ENCODE measurements around the gene FOSL2. TPM values are rescaled to one million over a fixed set of nuclear protein-coding genes. Genes with fewer than 3 reads are reported as not detected.
"Not testable (repeated sequence)": the region's sequence is repeated elsewhere in the genome, so short reads cannot be mapped to it uniquely, and the experiment has no call there.

The FOSL2 gene
- total RNA-seq, 1 donor from 2014 or later, result 156 TPM

- no peaks in the 10 kb centered on the region for H3K9me3 Mint-ChIP-seq
- no peak for DNase-seq (ENCODE audit: low spot score)
- no peak overlapping the region for H3K4me3 Mint-ChIP-seq (ENCODE audit: low read depth)
- peaks cover 23% of the 10 kb centered on the region for H3K27me3 Mint-ChIP-seq (ENCODE audit: low read depth)
- no peaks in the 10 kb centered on the region for H3K36me3 Mint-ChIP-seq (ENCODE audit: low read depth)
- peaks cover 34% of the 10 kb centered on the region for H3K4me1 Mint-ChIP-seq (ENCODE audit: low read depth)
- no peak overlapping the region for H3K27ac Mint-ChIP-seq
- intact Hi-C loops (cut with micrococcal nuclease), result no loop called here
Measured at GRCh38 chr2:28370354-28370753, 22.3 kb upstream of the FOSL2 start.

GRCh38 chr2:28371728-28372127, 20.9 kb upstream of the FOSL2 start:
- Mint-ChIP-seq H3K4me1 (ENCODE audit: low read depth) (peaks cover 20% of the 10 kb centered on the region), H3K27me3 (ENCODE audit: low read depth) (peaks cover 23% of the 10 kb centered on the region)
- intact Hi-C loops (cut with micrococcal nuclease); H3K4me3 Mint-ChIP-seq (ENCODE audit: low read depth); H3K36me3 Mint-ChIP-seq (ENCODE audit: low read depth); H3K9me3 Mint-ChIP-seq; DNase-seq (ENCODE audit: low spot score); H3K27ac Mint-ChIP-seq: not testable (repeated sequence)

DNA sequence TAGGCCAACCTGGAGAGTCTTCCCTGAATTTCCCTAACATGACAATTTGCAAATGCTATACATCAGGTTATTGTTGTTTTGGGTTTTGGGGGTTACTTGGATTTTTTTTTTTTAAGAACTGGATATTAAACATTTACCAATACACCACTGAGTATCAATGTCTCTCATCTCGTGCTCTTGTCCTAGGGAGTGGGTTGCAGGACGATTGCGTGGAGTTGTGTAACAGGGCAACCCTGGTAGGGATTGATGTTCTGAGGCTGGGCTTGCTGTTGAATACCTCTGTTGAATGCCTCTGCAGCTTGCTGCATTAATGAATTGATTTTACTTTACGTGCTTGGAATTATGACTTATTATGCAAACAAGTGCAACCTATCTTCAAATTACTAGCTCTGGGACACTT, 18.8 kb upstream of the FOSL2 start:
- intact Hi-C loops (cut with micrococcal nuclease), result no loop called here
- Mint-ChIP-seq H3K36me3 (ENCODE audit: low read depth) (no peaks in the 10 kb centered on the region), H3K27ac (no peak overlapping the region), H3K4me3 (ENCODE audit: low read depth) (no peak overlapping the region), H3K9me3 (no peaks in the 10 kb centered on the region), H3K4me1 (ENCODE audit: low read depth) (peaks cover 13% of the 10 kb centered on the region), H3K27me3 (ENCODE audit: low read depth) (peaks cover 23% of the 10 kb centered on the region)
- no peak for DNase-seq (ENCODE audit: low spot score)

DNA sequence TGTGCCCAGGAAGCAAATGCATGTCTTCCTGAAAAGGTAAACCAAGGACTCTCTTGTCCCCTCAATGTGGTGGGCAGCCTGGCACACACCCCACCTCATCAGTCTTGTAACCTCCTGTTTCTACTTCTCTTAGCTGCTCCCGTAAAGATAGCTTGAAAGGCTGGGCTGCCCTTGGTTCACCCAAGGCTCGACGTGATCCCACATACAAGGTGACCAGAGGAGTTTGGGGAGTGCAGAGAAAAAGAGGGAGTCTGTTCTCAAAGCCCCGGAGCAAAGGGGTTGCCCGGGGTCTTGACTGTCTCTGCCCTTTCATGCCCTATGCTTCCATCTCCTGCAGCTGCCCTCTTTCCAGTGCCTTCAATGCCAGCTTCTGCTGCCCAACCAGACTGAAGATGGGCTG, 18.3 kb upstream of the FOSL2 start:
- Mint-ChIP-seq H3K4me1 (ENCODE audit: low read depth) (peaks cover 16% of the 10 kb centered on the region), H3K27ac (no peak overlapping the region), H3K4me3 (ENCODE audit: low read depth) (no peak overlapping the region), H3K27me3 (ENCODE audit: low read depth) (peaks cover 23% of the 10 kb centered on the region), H3K36me3 (ENCODE audit: low read depth) (no peaks in the 10 kb centered on the region), H3K9me3 (no peaks in the 10 kb centered on the region)
- intact Hi-C loops (cut with micrococcal nuclease), result no loop called here
- DNase-seq (ENCODE audit: low spot score), result no peak

- Mint-ChIP-seq H3K27me3 (ENCODE audit: low read depth) (peaks cover 23% of the 10 kb centered on the region), H3K4me3 (ENCODE audit: low read depth) (no peak overlapping the region), H3K9me3 (no peaks in the 10 kb centered on the region), H3K4me1 (ENCODE audit: low read depth) (peaks cover 22% of the 10 kb centered on the region), H3K36me3 (ENCODE audit: low read depth) (no peaks in the 10 kb centered on the region), H3K27ac (no peak overlapping the region)
- no peak for DNase-seq (ENCODE audit: low spot score)
- intact Hi-C loops (cut with micrococcal nuclease), result no loop called here
Measured at GRCh38 chr2:28375236-28375635, 17.4 kb upstream of the FOSL2 start.

GRCh38 chr2:28375742-28376631, 16.7 kb upstream of the FOSL2 start:
- intact Hi-C loops (cut with micrococcal nuclease), result no loop called here
- peaks cover 20% of the 10 kb centered on the region for H3K4me1 Mint-ChIP-seq (ENCODE audit: low read depth)

GRCh38 chr2:28377195-28377816, 15.4 kb upstream of the FOSL2 start:
- no peak for DNase-seq (ENCODE audit: low spot score)
- no peaks in the 10 kb centered on the region for H3K36me3 Mint-ChIP-seq (ENCODE audit: low read depth)
- no peak overlapping the region for H3K27ac Mint-ChIP-seq
- no peaks in the 10 kb centered on the region for H3K9me3 Mint-ChIP-seq
- H3K27me3 Mint-ChIP-seq (ENCODE audit: low read depth), result peaks cover 18% of the 10 kb centered on the region
- H3K4me1 Mint-ChIP-seq (ENCODE audit: low read depth), result peaks cover 21% of the 10 kb centered on the region
- H3K4me3 Mint-ChIP-seq (ENCODE audit: low read depth), result no peak overlapping the region
- intact Hi-C loops (cut with micrococcal nuclease), result no loop called here

More at GRCh38 chr2:28375742-28376631, 16.7 kb upstream of the FOSL2 start:
- no peak overlapping the region for H3K27ac Mint-ChIP-seq
- no peak for DNase-seq (ENCODE audit: low spot score)
- no peaks in the 10 kb centered on the region for H3K9me3 Mint-ChIP-seq
- no peaks in the 10 kb centered on the region for H3K36me3 Mint-ChIP-seq (ENCODE audit: low read depth)
- no peak overlapping the region for H3K4me3 Mint-ChIP-seq (ENCODE audit: low read depth)
- peaks cover 20% of the 10 kb centered on the region for H3K27me3 Mint-ChIP-seq (ENCODE audit: low read depth)

DNA sequence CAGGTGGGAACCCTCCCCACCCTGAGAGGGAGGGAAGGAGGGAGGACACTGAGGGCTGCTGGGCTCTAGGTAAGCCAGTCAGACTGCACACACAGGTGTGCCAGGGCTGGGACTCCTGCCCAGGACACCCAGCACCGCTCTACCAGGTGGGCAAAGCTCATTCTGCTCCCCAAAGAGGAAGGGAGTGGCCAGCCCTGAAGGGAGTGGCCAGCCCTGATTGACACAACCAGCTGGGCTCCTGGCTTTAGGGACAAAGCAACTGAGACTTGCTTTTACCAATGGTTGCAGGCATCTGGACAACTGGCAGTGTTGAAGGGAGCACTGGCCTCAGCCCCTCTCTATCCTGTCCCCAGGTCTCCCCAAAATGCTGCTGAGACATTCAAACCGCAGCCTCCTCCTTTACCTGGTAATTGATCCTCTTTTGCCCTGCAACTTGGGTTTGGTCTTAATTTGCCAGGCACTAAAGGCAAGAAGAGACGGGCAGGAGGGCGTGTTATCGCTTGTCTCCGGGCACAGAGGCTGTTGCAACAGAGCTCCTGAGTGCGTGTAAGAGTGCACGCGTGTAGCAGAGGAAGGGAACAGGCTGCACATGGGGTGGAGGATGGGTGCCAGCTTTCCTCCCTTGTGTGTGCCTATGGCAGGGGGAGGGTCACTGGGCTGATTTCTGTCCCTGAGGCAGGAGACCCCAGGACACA, 14.5 kb upstream of the FOSL2 start:
- no peak overlapping the region for H3K27ac Mint-ChIP-seq
- DNase-seq (ENCODE audit: low spot score), result no peak
- H3K27me3 Mint-ChIP-seq (ENCODE audit: low read depth), result peaks cover 10% of the 10 kb centered on the region
- H3K36me3 Mint-ChIP-seq (ENCODE audit: low read depth), result no peaks in the 10 kb centered on the region
- peaks cover 22% of the 10 kb centered on the region for H3K4me1 Mint-ChIP-seq (ENCODE audit: low read depth)
- no peaks in the 10 kb centered on the region for H3K9me3 Mint-ChIP-seq
- intact Hi-C loops (cut with micrococcal nuclease), result no loop called here
- no peak overlapping the region for H3K4me3 Mint-ChIP-seq (ENCODE audit: low read depth)

GRCh38 chr2:28378679-28379584, 13.7 kb upstream of the FOSL2 start:
- Mint-ChIP-seq H3K9me3 (no peaks in the 10 kb centered on the region), H3K4me3 (ENCODE audit: low read depth) (no peak overlapping the region), H3K36me3 (ENCODE audit: low read depth) (no peaks in the 10 kb centered on the region), H3K27ac (no peak overlapping the region), H3K4me1 (ENCODE audit: low read depth) (peaks cover 24% of the 10 kb centered on the region), H3K27me3 (ENCODE audit: low read depth) (peaks cover 4% of the 10 kb centered on the region)
- intact Hi-C loops (cut with micrococcal nuclease), result no loop called here
- DNase-seq (ENCODE audit: low spot score), result no peak

DNA sequence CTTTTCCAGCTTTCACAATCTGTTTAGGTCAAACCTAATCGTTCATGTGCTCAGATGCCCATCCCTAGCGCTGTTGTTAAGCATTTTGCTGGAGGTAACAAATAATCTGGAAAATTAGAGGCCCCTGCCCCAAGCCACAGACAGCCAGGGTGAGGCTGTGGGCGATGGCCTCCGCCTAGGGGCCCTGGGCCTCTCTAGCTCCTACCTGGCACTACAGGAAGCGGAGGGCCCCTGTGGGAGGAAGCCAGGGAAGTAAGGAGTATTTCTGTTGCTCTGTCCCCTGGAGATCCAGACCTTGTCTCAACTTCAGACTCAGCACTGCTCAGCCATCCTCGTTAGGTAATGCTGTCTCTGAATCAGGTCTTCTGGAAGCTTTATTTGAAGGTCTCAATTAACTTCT, 12.4 kb upstream of the FOSL2 start:
- no peak for DNase-seq (ENCODE audit: low spot score)
- Mint-ChIP-seq H3K27me3 (ENCODE audit: low read depth) (no peaks in the 10 kb centered on the region), H3K4me1 (ENCODE audit: low read depth) (peaks cover 24% of the 10 kb centered on the region), H3K4me3 (ENCODE audit: low read depth) (no peak overlapping the region), H3K9me3 (no peaks in the 10 kb centered on the region), H3K27ac (no peak overlapping the region), H3K36me3 (ENCODE audit: low read depth) (no peaks in the 10 kb centered on the region)
- intact Hi-C loops (cut with micrococcal nuclease), result no loop called here

DNA sequence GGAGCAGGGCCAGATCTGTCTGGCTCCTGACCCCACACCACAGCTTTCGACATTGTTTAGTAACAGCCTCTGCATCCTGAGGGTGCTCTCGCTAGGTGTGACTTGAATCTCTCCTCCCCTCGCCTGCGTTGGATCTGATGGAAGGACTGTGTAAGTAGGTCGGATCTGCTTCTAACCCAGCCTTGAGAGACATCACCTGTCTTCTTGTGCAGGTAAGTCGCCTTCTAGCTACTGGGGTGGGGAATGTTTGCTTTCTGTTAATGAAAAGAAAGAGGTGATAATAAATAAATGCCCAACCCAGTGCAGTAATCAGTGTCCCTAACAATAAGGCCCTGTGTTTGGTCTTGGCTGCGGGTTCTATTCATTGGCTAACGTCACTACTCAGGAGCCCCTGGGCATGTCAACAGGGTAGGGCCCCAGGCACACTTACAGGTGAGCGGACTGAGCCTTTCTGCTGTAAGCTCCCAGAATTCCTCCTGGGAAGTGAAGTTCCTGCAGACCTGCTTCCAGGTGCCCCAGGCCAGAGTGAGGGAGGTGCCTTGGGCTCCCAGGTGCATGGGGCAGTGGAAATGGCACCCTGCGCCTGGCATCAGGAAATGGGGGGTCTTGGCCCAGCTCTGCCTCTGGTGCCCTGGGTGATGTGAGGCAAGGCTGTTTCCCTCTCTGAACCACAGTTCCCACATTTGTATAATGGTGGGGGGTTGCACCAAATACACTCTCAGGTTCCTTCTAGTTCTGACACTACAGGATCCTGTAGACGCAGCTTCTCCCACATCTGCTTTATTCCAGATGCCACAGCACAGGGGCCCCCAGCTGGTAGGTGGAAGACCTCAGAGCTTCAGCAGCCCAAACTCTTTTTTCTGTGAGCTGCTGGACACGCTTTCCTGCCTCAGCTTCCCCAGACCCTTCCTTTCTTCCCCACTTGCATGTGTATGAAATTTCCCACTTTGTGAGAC, 11.2 kb upstream of the FOSL2 start:
- H3K27me3 Mint-ChIP-seq (ENCODE audit: low read depth), result no peaks in the 10 kb centered on the region
- no peaks in the 10 kb centered on the region for H3K9me3 Mint-ChIP-seq
- H3K36me3 Mint-ChIP-seq (ENCODE audit: low read depth), result no peaks in the 10 kb centered on the region
- peaks cover 26% of the 10 kb centered on the region for H3K4me1 Mint-ChIP-seq (ENCODE audit: low read depth)
- H3K27ac Mint-ChIP-seq, result no peak overlapping the region
- H3K4me3 Mint-ChIP-seq (ENCODE audit: low read depth), result no peak overlapping the region
- no peak for DNase-seq (ENCODE audit: low spot score)
- intact Hi-C loops (cut with micrococcal nuclease), result no loop called here
